PC-9 (cell line): ENCODE data around the gene MUSTN1.

ENCODE experiments used
- EZH2 ChIP-seq: fragments of 200-600 bp; sonication (generic); IDR thresholded peaks from 2 replicates; pipeline ENCODE4 v1.8.0; 2017; ENCODE audit warnings: antibody characterized with exemption, low read depth
- TF ChIP-seq, protein P1 (sequence below): fragments of 200-600 bp; sonication (generic); conservative IDR thresholded peaks from 2 replicates; pipeline ENCODE4 v1.6.1; 2017; ENCODE audit warnings: mixed run types, antibody characterized with exemption, mild to moderate bottlenecking, moderate library complexity

- TF ChIP-seq EZH2 = no peak
- TF ChIP-seq, protein P1, sequence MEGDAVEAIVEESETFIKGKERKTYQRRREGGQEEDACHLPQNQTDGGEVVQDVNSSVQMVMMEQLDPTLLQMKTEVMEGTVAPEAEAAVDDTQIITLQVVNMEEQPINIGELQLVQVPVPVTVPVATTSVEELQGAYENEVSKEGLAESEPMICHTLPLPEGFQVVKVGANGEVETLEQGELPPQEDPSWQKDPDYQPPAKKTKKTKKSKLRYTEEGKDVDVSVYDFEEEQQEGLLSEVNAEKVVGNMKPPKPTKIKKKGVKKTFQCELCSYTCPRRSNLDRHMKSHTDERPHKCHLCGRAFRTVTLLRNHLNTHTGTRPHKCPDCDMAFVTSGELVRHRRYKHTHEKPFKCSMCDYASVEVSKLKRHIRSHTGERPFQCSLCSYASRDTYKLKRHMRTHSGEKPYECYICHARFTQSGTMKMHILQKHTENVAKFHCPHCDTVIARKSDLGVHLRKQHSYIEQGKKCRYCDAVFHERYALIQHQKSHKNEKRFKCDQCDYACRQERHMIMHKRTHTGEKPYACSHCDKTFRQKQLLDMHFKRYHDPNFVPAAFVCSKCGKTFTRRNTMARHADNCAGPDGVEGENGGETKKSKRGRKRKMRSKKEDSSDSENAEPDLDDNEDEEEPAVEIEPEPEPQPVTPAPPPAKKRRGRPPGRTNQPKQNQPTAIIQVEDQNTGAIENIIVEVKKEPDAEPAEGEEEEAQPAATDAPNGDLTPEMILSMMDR = no peak
Measured at GRCh38 chr3:52866427-52866826, 31.6 kb upstream of the MUSTN1 start.
